ENCODE data around the gene LBP.
A peak's percentile ranks its signal among the peaks of the same experiment; 100 is the strongest.
"Not testable (repeated sequence)": the region's sequence is repeated elsewhere in the genome, so short reads cannot be mapped to it uniquely, and the experiment has no call there.

The LBP gene

DNA sequence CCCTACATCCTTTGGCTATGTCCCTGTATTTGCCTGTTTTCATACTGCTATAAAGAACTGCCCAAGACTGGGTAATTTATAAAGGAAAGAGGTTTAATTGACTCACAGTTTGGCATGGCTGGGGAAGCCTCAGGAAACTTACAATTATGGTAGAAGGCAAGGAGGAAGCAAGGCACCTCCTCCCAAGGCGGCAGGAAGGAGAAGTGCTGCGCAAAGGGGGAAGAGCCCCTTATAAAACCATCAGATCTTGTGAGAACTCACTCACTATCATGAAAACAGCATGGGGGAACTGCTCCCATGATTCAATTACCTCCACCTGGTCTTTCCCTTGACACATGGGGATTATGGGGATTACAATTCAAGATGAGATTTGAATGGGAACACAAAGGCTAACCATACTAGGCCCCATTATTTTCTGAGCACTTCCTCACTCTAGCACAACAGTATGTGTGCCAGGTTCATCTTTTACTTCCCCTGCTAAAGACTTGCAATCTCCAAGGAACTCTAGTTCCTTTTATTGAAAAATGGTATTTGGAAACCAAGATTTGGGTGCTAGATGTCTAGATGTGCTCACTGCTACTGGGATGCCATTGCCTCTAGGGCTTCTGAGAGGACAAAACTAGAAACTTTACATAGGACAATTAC, 49.6 kb downstream of the LBP start:
- DNase-seq (ENCODE audit: low read depth): not testable (repeated sequence)

DNA sequence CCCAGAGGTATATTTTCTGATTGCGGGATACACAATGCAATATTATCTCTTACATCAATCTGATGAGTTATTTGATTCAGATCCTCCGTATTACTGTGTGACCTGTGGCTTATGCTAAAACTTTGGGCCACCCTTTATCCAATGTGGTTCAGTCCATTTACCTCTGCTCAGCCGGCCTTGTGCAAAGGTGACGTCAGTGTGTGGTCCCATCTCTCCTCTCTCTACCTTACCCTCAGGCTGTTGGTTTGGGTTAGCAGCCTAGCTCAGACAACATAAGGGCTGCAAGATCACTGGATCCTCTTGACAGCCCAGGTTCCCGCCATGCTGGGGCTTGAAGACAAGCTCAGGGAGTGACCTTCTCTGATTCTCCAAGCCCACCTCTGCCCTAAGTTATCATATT, 55.8 kb downstream of the LBP start:
- DNase-seq (ENCODE audit: low read depth): no peak

DNA sequence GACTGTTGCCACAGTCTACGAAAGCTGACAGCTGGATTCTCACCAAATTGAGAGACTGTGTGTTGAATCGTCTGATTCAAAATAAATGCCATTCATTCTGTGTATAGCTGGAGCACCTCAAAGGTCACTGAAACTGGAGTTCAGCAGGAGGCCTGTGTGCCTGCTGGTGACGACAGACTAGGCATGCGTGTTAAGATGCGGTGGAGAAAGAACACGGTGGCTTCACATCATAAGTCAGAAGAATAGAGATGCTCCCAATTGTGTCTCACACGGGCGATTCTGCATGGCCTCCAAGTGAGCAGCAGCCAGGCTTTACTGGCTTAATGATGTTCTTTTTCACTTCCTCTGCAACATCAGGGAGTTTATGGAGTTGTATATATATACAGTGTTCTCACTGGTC, 56.5 kb downstream of the LBP start:
- DNase-seq (ENCODE audit: low read depth): no peak

DNA sequence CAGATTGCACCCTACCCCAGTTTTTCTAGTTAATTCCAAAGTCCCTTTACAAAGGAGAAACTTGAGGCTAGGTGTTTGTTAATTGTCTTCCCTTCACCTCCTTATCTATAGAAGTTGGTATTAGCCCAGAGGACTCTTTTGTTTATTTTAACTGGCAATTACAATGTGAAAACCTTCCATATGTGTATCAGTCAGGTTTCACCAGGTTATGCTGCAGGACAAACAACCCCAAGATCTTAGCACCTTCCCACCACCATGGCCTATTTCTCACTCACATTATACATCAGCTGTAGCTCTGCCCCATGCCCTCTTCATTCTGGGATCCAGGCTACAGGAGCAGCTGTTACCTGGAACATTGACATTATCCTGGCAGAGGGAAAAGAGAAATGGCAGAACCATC, 57.7 kb downstream of the LBP start:
- no peak for DNase-seq (ENCODE audit: low read depth)

DNA sequence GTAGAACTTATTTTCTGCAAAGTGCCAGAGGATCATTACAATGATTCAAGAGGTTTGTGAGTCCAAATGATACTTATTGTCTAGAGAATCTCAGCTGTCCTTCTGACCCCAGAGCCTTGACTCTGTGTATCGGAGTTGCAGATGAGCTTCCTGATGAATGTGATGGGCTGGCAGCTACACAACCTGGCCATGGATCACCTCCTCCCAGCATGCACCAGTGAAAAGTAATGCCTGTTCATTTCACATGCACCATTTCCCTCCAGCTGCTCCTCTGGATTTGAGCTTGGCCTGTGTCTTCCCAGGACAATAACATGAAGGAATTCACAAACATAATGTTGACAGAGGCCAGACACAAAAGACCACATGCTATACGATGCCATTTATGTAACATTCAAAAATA, 58.9 kb downstream of the LBP start:
- no peak for DNase-seq (ENCODE audit: low read depth)

DNA sequence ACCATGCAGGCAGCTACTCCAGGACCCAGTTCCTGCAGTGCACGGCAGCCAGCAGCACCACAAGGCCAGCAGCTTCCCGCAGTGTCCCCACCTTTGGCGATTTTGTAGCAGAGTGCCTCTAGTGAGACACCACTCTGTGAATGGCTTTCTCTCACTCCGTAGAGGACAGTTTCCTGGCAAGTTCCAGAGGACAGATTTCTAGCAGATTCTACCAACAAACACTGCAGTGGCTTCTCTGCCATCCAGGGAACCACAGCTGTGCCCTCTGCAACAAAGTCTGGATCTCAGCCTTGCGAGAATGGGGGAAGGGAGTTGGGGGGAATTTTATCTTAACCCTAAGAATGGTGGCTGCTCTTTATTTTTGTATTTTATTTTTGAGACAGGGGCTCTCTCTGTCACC, 60.2 kb downstream of the LBP start:
- DNase-seq (ENCODE audit: low read depth): no peak

DNA sequence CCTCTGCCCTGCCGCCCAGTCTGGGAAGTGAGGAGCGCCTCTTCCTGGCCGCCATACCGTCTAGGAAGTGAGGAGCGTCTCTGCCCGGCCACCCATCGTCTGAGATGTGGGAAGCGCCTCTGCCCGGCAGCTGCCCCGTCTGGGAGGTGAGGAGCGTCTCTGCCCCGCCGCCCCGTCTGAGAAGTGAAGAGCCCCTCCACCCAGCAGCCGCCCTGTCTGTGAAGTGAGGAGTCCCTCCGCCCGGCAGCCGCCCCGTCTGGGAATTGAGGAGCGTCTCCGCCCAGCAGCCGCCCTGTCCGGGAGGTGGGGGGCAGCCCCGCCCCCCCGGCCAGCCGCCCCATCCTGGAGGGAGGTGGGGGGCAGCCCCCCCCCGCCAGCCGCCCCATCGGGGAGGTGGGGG, 61.0 kb downstream of the LBP start:
- no peak for DNase-seq (ENCODE audit: low read depth)

DNA sequence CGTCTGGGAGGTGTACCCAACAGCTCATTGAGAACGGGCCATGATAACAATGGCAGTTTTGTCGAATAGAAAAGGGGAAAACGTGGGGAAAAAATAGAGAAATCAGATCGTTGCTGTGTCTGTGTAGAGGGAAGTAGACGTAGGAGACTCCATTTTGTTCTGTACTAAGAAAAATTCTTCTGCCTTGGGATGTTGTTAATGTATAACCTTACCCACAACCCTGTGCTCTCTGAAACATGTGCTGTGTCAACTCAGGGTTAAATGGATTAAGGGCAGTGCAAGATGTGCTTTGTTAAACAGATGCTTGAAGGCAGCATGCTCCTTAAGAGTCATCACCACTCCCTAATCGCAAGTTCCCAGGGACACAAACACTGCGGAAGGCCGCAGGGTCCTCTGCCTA, 61.5 kb downstream of the LBP start:
- DNase-seq (ENCODE audit: low read depth): not testable (repeated sequence)

DNA sequence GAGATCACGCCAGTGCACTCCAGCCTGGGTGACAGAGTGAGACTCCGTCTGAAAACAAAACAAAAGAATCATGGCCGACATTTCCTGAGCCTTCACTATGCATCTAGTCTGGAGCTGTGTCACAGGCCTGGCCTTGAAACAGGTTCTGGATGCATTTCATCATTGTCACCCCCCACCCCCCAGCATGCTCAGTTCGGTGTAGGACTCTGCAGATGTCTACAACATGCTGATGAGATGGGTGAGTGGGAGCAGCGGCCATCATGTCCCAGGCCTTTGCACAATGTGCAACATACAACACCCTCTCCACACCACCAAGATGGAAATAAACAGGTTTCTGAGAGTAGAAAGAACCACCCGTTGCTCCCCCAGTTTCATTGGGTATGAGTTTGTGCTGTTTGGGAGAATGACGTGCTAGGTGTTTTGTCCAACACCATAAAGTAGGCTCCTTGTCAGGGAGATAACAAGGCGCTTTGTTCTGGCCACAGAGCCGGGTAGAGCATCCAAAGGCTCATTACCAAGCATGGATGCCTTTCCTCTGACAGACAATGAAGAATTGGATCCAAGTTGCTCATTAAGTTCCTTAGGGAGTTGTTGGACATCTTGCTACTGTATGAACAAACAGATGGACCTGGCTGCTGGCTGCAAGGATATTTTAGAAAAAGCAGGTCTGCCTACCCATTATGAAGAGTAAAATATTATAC, 66.7 kb downstream of the LBP start:
- DNase-seq (ENCODE audit: low read depth): no peak

DNA sequence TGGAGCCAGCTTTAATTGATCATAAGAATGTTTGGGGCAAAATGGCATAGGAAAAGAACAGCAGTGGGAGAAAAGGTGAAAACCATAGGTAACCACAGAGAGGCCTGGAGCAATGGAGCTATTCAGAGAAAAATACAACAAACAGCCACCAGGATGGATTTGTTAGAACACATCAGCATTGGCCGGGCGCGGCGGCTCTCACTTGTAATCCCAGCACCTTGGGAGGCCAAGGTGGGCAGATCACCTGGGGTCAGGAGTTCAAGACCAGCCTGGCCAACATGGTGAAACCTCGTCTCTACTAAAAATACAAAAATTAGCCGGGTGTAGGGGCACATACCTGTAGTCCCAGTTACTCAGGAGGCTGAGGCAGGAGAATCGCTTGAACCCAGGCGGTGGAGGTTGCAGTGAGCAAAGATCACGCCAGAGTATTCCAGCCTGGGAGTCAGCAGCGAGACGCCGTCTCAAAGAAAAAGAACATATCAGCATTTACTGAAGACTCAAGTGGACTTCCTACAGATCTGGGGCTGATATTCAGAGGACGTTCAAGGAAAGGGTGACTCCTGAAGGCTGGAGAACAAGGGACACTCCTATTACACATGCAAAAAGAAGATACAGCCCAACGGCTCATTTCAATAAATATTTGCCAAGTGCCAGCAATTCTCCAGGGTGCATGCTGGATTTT, 68.6 kb downstream of the LBP start:
- DNase-seq (ENCODE audit: low read depth): no peak

DNA sequence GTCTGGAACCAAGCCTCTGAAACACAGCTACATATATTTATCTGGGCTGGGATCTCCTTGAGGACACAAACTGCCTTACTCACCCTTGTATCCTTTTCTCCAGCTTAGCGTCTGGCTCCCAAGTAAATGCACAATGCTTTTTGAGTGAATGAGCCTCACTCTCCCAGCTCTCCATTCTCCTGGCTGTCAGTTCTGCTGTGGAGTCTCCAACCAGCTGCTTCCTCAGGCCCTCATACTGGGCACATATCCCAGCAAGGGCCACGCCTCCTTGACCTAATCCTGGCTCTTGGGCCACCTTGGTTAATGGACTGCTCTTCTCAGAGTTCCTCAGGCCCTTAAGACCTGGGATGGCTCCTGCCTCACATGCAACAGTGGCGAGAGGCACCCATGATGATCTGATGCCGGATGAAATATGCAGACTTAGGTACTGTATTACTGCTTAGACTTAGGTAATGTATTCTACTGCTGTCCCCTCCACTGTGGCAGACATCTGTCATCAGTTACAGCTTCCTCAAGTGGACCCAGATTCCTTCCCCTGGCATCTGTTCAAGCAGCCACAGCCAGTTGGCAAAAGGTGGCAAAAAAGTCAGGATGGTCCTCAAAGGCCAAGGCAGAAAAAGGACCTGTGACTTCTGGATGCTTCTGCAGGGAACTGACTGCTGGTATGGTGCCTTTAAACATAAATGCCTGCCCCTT, 72.4 kb downstream of the LBP start:
- no peak for DNase-seq (ENCODE audit: low read depth)

DNA sequence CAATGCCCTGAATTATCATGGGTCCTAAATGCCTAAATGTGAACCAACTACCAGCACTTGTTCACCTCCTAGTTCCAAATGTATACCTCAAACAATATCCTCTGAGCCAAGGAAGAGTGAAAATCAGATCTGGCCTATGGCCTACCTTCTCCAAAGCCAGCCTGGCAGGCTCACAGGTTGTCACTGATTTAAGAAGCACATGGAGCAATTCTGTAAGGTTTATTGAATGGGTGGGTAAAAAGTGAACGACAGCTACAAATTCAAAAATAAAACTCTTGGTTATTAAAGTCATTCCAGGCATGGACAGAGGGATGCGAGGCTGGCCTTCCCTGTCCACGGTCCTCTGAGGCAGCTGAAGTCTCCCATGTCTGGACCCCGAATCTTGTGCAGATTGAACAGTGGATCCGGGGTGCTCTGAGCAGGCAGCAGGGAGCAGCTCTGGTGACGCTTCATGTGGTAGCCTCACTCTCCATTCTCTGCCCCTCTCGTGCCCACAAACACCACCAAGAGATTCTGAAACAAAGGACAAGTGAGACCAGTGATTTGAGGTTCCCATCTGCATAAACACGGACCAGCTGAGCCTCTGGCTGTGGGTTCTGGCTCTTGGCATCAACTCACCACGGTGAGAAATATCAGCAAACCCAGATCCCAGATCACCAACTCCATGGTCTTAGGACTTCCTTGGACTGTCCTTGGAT, 74.3 kb downstream of the LBP start:
- no peak for DNase-seq (ENCODE audit: low read depth)

DNA sequence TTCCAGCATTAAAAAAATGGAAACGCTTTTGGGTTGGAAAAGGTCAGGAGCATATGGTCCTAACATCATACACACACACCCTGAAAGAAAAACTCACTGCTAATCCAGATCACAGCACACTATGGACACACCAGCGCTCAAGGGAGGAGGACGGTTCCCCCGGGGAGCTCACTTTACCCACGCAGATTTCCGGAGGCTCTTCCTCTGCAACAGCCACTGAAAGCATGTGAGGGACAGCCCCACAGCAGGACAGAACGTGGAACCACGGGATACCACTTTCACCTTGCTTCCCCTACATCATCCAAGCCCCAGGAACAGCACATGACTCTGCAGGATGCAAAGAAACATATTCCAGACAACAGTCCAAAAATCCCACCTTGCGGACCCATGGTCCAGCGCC, 75.6 kb downstream of the LBP start:
- DNase-seq (ENCODE audit: low read depth): no peak

DNA sequence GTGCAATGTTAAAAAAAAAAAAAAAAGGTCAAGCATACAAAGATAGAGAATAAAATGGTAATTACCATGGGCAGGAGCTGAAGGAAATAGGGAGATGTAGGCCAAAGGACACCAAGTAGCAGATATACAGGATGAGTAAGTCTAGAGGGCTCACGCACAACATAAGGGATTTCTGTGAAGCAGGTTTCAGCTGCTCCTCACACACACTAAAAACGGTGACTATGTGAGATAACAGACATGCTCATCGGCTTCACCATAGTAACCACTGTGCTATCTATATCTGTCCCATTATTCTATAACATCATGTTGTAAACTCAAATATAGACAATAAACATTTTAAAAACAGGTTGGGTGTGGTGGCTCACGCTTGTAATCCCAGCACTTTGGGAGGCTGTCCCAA, 77.3 kb downstream of the LBP start:
- DNase-seq (ENCODE audit: low read depth): no peak

DNA sequence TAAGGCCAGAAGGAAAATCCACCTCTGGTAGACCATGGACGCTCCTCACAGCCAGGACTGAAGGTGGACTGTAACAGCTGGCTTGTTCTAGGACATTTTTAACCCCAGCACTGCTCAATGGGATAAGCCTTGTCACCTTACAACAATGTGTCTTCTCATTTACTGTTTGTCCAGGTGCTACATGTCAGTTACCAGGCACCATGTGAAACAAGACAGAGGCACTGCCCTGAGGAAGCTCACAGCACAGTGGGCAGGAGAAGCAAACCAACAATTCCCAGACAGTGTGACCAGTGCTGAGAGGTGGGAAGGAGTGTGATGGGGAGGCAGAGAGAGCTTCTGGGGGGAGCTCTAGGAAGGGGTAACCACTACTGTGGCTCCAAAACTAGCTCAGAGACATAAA, 78.1 kb downstream of the LBP start:
- no peak for DNase-seq (ENCODE audit: low read depth)

DNA sequence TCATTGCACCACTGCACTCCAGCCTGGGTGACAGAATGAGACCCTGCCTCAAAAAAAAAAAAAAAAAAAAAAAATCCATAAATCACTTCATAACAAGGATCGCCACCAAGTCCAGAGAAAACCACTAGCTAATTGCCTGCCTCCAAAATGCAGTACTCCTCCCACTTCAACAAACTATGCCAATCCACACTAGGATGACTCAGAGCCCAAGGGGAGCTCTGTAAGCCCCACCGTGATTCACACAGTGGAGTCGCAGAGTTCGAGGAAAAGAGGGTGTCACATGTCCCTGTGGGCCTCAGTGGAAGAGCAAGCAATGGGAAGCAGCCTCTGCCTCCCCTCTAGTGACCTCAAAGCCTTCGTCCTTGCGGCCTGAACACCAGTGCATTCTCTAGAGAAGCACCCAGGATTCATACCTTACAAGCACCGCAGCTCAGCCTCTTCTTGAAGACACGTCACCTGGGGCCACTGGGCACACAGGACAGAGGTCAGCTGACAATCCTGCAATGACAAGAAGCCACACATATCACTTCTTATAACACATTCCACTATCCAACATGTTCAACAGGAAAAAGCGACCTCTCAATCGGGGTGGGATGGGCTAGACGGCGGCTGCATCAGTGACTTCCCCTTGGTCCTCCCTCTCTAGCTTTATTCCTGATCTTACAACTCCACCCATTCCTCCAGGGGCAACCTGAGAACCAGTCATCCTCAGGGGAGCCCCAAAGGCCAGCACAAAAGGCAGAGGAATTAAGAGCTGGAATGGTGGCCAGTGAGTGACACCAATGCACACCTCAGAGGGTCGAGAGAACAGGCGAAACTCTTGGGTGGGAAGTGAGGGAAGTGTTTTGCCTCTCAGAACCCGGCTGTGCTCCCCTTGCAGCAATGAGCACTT, 80.0 kb downstream of the LBP start:
- peak; percentile 72 for DNase-seq (ENCODE audit: low read depth)
